Stimulated activated memory B cell treated with anti-CD40 and anti-IgM and Interleukin-4, amounts not matched to agents 10 μg/mL and 1 μg/mL and 100 μg/mL, for 72 hours (primary cell): ENCODE results near the gene GMPPA.

Experiments
- ATAC-seq: fragments of 150-1000 bp; cut with Tn5 transposase; 2 replicates; pipeline ENCODE4 v1.10.0; 2021
- H3K27ac Mint-ChIP-seq: one replicate; pipeline ENCODE4 v1.8.0; 2022; ENCODE audit warnings: mild to moderate bottlenecking, mixed read lengths
- H3K27me3 Mint-ChIP-seq: one replicate; pipeline ENCODE4 v1.8.0; 2022; ENCODE audit warnings: mixed read lengths
- H3K36me3 Mint-ChIP-seq: one replicate; pipeline ENCODE4 v1.8.0; 2022; ENCODE audit warnings: mixed read lengths
- H3K4me1 Mint-ChIP-seq: one replicate; pipeline ENCODE4 v1.8.0; 2022; ENCODE audit warnings: mixed read lengths
- H3K4me3 Mint-ChIP-seq: one replicate; pipeline ENCODE4 v1.8.0; 2022; ENCODE audit warnings: mild to moderate bottlenecking, moderate library complexity, mixed read lengths
- H3K9me3 Mint-ChIP-seq: one replicate; pipeline ENCODE4 v1.8.0; 2022; ENCODE audit warnings: mixed read lengths

The GMPPA gene

GRCh38 chr2:219514836-219515235, 16.1 kb downstream of the GMPPA start:
- H3K9me3 Mint-ChIP-seq, result no peaks in the 10 kb centered on the region
- no peak overlapping the region for H3K27ac Mint-ChIP-seq
- no peak overlapping the region for H3K4me3 Mint-ChIP-seq
- H3K27me3 Mint-ChIP-seq, result peaks cover 99% of the 10 kb centered on the region
- H3K36me3 Mint-ChIP-seq, result no peaks in the 10 kb centered on the region
- peak; percentile 28 for ATAC-seq
- H3K4me1 Mint-ChIP-seq, result peaks cover 36% of the 10 kb centered on the region

DNA sequence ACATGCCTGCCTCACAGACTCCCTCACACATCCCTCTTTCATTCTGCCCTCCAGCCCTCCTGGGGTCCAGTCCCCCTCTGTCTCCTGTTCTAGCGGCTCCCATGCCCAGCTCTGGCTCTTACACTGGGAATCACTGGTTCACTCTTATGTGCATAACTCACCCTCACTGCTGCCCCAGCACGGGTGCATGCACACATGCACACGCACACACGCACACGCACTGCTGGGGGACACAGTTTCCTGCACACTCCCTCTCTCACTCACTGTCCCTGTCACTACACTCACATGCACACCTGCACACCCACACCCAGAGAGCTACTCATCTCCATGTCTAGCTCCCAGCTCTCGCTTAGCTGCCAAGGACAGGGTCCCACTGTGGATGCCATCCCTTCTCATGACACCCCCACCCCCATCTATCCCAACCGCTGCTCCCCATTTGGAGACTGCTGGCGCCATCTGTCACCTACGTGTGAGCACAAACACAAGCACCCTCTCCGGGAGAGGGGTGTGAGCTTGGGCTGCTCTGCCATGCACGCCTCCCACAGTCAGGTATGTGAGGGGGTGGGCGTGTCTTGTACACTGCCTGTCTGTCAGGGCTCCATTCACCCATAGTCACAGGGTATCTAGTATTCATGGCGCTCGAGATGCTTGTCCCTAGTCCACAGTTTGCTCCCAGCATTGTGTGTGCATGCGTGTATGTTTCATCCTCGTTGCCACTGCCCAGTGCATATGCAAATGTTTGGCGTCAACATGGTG, 17.4 kb downstream of the GMPPA start:
- Mint-ChIP-seq H3K4me3 (no peak overlapping the region), H3K36me3 (no peaks in the 10 kb centered on the region), H3K4me1 (peaks cover 25% of the 10 kb centered on the region), H3K9me3 (no peaks in the 10 kb centered on the region), H3K27ac (no peak overlapping the region), H3K27me3 (peaks cover 98% of the 10 kb centered on the region)
- ATAC-seq, result no peak

DNA sequence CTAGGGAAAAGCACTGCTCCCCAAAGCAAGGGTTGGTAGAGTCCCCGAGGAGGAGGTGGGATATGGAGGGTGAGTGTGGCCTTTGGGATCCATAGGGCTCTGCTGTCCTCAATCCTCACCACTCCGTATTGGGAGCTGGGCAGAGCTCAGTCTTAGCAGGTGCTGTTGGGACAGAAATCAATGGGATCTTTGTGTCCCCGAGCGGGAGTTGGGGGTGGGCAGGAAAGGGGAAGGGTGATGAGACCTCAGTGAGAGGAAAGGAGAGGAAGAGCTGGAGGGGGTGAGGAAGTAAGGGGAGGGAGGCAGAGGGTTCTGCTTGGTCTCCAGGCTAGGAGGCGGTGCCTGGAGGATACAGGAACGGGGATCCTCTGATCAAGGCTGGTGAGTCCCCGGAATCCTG, 18.2 kb downstream of the GMPPA start:
- no peaks in the 10 kb centered on the region for H3K36me3 Mint-ChIP-seq
- H3K4me1 Mint-ChIP-seq, result peaks cover 26% of the 10 kb centered on the region
- H3K27ac Mint-ChIP-seq, result no peak overlapping the region
- no peak overlapping the region for H3K4me3 Mint-ChIP-seq
- no peak for ATAC-seq
- H3K9me3 Mint-ChIP-seq, result no peaks in the 10 kb centered on the region
- H3K27me3 Mint-ChIP-seq, result peaks cover 98% of the 10 kb centered on the region

DNA sequence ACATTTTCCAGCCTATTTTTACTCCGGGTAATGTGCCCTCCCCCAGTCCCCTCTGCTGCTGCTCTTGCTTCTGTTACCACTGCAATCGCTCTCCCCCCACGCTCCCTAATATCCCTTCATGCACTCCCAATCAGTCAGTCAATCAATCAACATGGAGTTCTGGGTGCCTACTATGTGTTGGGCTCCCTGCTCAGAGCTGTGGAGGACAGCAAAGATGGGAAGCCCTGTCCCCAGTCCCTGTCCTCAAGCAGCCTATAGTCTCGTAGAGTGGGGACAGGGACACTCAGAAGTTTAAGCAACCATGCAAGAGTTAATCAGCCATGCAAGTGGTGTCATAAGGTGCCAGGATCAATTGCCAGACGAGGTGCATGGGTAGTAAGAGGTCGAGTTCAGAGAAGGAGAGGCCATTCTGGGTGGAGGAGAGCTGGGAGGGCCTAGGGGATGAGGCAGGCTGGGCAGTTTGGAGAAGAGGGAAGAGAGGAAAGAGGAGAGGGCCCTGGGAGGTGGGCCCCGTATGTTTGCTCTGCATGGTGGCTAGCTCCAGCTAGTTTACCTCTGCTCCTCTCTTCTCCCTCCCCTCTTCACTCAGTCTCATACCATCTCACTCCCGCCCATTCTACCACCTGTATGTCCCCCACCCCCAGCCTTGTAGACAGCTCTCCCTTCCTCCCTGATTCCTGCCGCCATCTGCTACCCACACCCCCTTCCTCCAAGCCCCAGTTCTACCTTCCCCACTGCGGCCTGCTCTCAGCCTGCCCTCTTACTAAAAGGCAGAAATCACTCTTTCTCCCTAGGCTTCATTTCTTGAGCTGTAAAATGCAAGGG, 19.5 kb downstream of the GMPPA start:
- no peak for ATAC-seq
- Mint-ChIP-seq H3K4me3 (no peak overlapping the region), H3K9me3 (no peaks in the 10 kb centered on the region), H3K4me1 (peaks cover 23% of the 10 kb centered on the region), H3K27me3 (peaks cover 92% of the 10 kb centered on the region), H3K27ac (no peak overlapping the region), H3K36me3 (no peaks in the 10 kb centered on the region)

DNA sequence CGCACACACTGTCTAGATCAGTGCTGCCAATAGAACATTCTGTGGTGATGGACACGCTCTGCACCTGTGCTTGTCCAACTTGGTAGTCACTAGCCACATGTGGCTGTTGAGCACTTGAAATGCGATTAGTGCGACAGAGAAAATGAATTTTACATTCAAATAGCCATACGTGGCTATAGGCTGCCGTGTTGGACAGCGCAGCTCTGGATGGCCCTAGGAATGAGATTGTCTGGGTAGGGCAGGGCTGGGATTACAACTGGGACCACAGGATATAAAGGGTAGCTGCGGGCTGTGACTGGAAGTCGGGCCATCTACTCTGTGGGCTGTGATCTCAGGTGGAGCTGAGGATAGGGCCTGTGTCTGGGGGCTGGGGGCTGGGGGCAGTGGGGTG, 20.8 kb downstream of the GMPPA start:
- no peak overlapping the region for H3K27ac Mint-ChIP-seq
- ATAC-seq, result no peak

GRCh38 chr2:219520079-219520478, 21.4 kb downstream of the GMPPA start:
- Mint-ChIP-seq H3K27me3 (peaks cover 84% of the 10 kb centered on the region), H3K4me1 (peaks cover 10% of the 10 kb centered on the region), H3K27ac (no peak overlapping the region), H3K9me3 (no peaks in the 10 kb centered on the region), H3K4me3 (no peak overlapping the region), H3K36me3 (no peaks in the 10 kb centered on the region)
- no peak for ATAC-seq

More for the DNA sequence above, 20.8 kb downstream of the GMPPA start:
- Mint-ChIP-seq H3K27me3 (peaks cover 88% of the 10 kb centered on the region), H3K36me3 (no peaks in the 10 kb centered on the region), H3K9me3 (no peaks in the 10 kb centered on the region), H3K4me3 (no peak overlapping the region), H3K4me1 (peaks cover 10% of the 10 kb centered on the region)

DNA sequence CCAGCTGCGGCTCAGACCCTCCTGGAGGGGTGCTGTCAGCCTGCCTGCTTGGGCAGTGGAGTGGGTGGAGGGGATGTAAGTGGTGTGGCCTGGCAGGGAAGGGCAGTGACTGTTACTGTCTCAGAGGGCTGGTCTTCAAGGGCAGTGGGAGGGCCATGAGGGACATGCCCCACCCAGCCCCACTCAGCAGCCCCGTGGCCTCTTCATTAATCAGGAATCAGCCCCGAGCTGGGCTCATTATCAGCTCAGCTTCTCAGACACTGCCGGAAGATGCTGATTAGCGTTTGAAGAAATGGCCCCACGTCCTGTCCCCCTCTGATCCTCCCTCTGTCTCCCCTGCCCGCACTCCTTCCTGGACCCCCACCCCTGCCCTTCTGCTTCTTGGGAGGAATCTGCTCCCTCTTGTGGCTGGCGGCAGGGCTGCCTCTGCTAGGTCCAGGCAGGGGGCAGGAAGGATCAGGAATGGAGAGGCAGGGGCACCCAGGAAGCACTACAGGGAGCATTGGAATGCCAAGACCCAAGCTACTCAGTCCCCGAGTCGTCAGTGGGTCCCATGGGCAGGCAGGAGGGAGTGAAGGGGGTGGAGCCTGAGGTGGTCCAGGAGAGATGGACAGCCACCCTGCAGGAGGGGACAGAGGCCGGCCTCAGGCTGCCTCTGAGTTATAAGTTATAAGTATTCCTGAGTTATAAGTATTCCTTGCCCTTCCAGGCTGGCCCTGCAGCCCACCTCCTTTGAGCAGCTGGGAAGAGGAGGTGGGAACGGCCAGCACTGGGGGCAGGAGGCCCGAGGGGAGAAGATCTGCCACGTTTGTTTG, 22.6 kb downstream of the GMPPA start:
- Mint-ChIP-seq H3K27ac (no peak overlapping the region), H3K4me3 (peak overlapping the region; percentile 27), H3K27me3 (peaks cover 84% of the 10 kb centered on the region), H3K36me3 (no peaks in the 10 kb centered on the region), H3K9me3 (no peaks in the 10 kb centered on the region), H3K4me1 (peaks cover 10% of the 10 kb centered on the region)
- no peak for ATAC-seq

GRCh38 chr2:219522111-219523030, 23.7 kb downstream of the GMPPA start:
- Mint-ChIP-seq H3K36me3 (no peaks in the 10 kb centered on the region), H3K4me3 (peak overlapping the region; percentile 1), H3K4me1 (peaks cover 10% of the 10 kb centered on the region), H3K27me3 (peaks cover 84% of the 10 kb centered on the region), H3K9me3 (no peaks in the 10 kb centered on the region), H3K27ac (no peak overlapping the region)
- ATAC-seq, result peak; percentile 14

GRCh38 chr2:219523031-219523671, 24.5 kb downstream of the GMPPA start:
- no peak for ATAC-seq
- no peaks in the 10 kb centered on the region for H3K9me3 Mint-ChIP-seq
- no peak overlapping the region for H3K27ac Mint-ChIP-seq
- H3K27me3 Mint-ChIP-seq, result peaks cover 79% of the 10 kb centered on the region
- no peak overlapping the region for H3K4me3 Mint-ChIP-seq
- no peaks in the 10 kb centered on the region for H3K36me3 Mint-ChIP-seq
- H3K4me1 Mint-ChIP-seq, result peaks cover 10% of the 10 kb centered on the region

- Mint-ChIP-seq H3K4me3 (no peak overlapping the region), H3K4me1 (peaks cover 10% of the 10 kb centered on the region), H3K36me3 (no peaks in the 10 kb centered on the region), H3K27ac (no peak overlapping the region), H3K27me3 (peaks cover 77% of the 10 kb centered on the region), H3K9me3 (no peaks in the 10 kb centered on the region)
- no peak for ATAC-seq
These were observed 26.1 kb downstream of the GMPPA start for GRCh38 chr2:219524817-219525216.

GRCh38 chr2:219525533-219526232, 27.0 kb downstream of the GMPPA start:
- Mint-ChIP-seq H3K27me3 (peaks cover 77% of the 10 kb centered on the region), H3K9me3 (no peaks in the 10 kb centered on the region), H3K4me1 (peaks cover 18% of the 10 kb centered on the region), H3K27ac (no peak overlapping the region), H3K36me3 (no peaks in the 10 kb centered on the region), H3K4me3 (no peak overlapping the region)
- no peak for ATAC-seq

DNA sequence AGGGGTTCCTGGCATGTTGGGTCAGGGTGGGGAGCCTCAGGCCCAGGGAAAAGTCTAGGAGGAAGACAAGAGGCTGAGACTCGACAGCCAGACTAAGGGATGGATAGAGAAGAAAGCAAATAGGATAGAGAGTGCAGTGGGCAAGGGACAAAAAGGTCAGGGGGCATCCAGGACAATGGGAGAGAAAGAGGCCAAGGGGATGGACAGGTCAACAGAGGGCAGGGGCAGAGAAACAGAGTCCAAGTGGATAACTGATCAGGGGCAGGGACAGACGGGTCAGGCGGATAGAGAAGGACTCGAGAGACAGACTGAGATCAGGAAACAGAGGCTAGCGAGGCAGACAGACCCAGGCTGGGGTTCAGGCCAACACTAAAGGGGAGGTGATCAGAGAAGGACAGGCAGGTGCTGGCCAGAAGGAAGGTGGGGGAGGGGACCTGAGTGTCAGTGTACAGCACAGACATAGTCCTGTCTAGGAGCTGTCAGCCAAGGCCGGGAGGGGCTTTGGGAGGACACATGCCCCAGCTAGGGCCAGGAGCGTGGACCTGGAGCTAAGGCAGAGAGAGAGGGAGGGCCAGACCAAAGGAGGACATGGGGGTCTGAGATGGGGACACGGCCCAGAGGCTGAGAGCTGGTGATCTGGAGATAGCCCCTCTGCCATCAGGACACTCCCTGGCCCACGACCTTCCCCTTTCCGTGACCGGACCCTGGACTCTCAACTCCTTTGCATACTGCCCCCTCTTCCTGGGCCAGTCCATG, 27.8 kb downstream of the GMPPA start:
- Mint-ChIP-seq H3K9me3 (no peaks in the 10 kb centered on the region), H3K27ac (no peak overlapping the region), H3K36me3 (no peaks in the 10 kb centered on the region), H3K4me3 (no peak overlapping the region), H3K4me1 (peaks cover 15% of the 10 kb centered on the region), H3K27me3 (peaks cover 77% of the 10 kb centered on the region)
- no peak for ATAC-seq

DNA sequence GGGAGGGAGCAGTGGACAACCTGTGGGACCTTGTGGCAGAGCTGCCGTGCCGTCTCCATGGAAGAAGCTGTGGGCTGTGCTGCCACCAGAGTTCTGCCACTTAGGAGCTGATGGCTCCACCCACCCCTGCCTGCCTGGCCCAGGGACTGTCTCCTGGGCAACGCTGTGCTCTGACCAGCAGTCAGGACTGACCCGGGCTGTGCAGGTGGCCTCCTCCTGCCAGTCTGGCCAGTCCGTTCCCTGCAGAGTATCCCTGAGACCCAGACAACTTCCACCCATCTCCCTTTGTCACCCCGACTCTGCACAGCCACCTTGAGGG, 28.3 kb downstream of the GMPPA start:
- Mint-ChIP-seq H3K27ac (no peak overlapping the region), H3K27me3 (peaks cover 77% of the 10 kb centered on the region), H3K4me1 (peaks cover 10% of the 10 kb centered on the region), H3K4me3 (no peak overlapping the region), H3K36me3 (no peaks in the 10 kb centered on the region), H3K9me3 (no peaks in the 10 kb centered on the region)
- ATAC-seq, result no peak
